K562 (cell line): ENCODE results near the gene NEURL1. TPM values are rescaled to one million over a fixed set of nuclear protein-coding genes. Genes with fewer than 3 reads are reported as not detected.

Source experiments
- ATAC-seq: fragments of 200-7000 bp; cut with Tn5 transposase; 3 replicates; pipeline ENCODE4 v1.9.1; 2020; ENCODE audit warnings: moderate library complexity
- BruUV-seq: library from RNA; stranded (reverse); fragments of 400-500 nt; replicated peaks from 2 replicates; lab custom pipeline; 2021; lab: Mats Ljungman, UMichigan
- CTCF ChIA-PET: fragments of 300-600 bp; formaldehyde crosslinking; extraction: SDS; loops from one replicate; lab custom pipeline; 2021; ENCODE audit warnings: low intra/inter-chr PET ratio; lab: Yijun Ruan, JAX
- POLR2A ChIA-PET: fragments of 300-600, 350-650 bp; sonication (Branson Sonifier 250); formaldehyde crosslinking; extraction: SDS; loops from one replicate; lab custom pipeline; 2021; ENCODE audit warnings: antibody characterized with exemption, inconsistent platforms; lab: Yijun Ruan, JAX
- DNase-seq, 4 experiments: peaks; one replicate each; pipeline versions ENCODE4 v3.0.0 to v3.0.0-alpha.2; 2011 to 2018; ENCODE audit warnings: low spot score in 3 of 4, mixed read lengths in 3 of 4; ENCODE audit errors: extremely low read depth in 1 of 4
- FAIRE-seq: peaks from 2 replicates; lab custom pipeline; 2011; peaks lifted over from hg19 to GRCh38; lab: Jason Lieb, UNC
- H2AFZ ChIP-seq: 2 replicates; pipeline ENCODE4 v1.6.0; 2011; ENCODE audit warnings: low read depth, low read length, control low read depth, inconsistent platforms
- H3K27ac ChIP-seq: fragments of 200-600 bp; 3 replicates; pipeline ENCODE4 v1.8.0; 2011; ENCODE audit warnings: low read depth, mild to moderate bottlenecking, control low read depth, inconsistent platforms, low read length, moderate library complexity, mixed read lengths; ENCODE audit errors: extremely low read depth
- H3K27me3 ChIP-seq, 2 experiments: fragments of 300-600 bp in 1 of 2; 2 replicates in 1 of 2; 3 replicates in 1 of 2; pipeline versions ENCODE4 v1.6.0 to v1.8.0; 2011; ENCODE audit warnings: inconsistent platforms in 2 of 2, low read length in 2 of 2, mild to moderate bottlenecking in 1 of 2, mixed read lengths in 1 of 2, moderate library complexity in 1 of 2; ENCODE audit not compliant: control insufficient read depth in 2 of 2, insufficient read depth in 2 of 2
- H3K36me3 ChIP-seq: fragments of 300-600 bp; 3 replicates; pipeline ENCODE4 v1.8.0; 2011; ENCODE audit warnings: mild to moderate bottlenecking, low read length, inconsistent platforms; ENCODE audit not compliant: control insufficient read depth, insufficient read depth
- H3K4me1 ChIP-seq, 2 experiments: fragments of 200-600 bp in 1 of 2; replicated peaks in 1 of 2; 2 replicates in 1 of 2; 3 replicates in 1 of 2; pipeline versions ENCODE4 v1.5.1 to v1.8.0; 2011; ENCODE audit warnings: inconsistent platforms in 2 of 2, low read length in 2 of 2, mild to moderate bottlenecking in 1 of 2, mixed read lengths in 1 of 2, moderate library complexity in 1 of 2; ENCODE audit not compliant: control insufficient read depth in 2 of 2, insufficient read depth in 2 of 2
- H3K4me2 ChIP-seq: 2 replicates; pipeline ENCODE4 v1.6.1; 2011; ENCODE audit warnings: low read length, control low read depth, inconsistent platforms, mixed read lengths; ENCODE audit not compliant: insufficient read depth
- H3K4me3 ChIP-seq: fragments of 200-600 bp; sonication (generic), shearing (Covaris generic); 2 replicates; pipeline ENCODE4 v1.5.1; 2016; ENCODE audit warnings: control low read depth, inconsistent platforms
- H3K79me2 ChIP-seq: fragments of 200-600 bp; 3 replicates; pipeline ENCODE4 v1.8.0; 2011; ENCODE audit warnings: low read length, inconsistent platforms; ENCODE audit not compliant: control insufficient read depth, insufficient read depth
- H3K9ac ChIP-seq, 2 experiments: 2 replicates each; pipeline versions ENCODE4 v1.6.0 to v1.6.1; 2011; ENCODE audit warnings: low read depth in 2 of 2, low read length in 2 of 2, control low read depth in 1 of 2, inconsistent platforms in 1 of 2, mild to moderate bottlenecking in 1 of 2, mixed read lengths in 1 of 2; ENCODE audit not compliant: insufficient read depth in 1 of 2
- H3K9me1 ChIP-seq: one replicate; pipeline ENCODE4 v1.6.0; 2011; ENCODE audit warnings: inconsistent platforms, mild to moderate bottlenecking, low read length, moderate library complexity; ENCODE audit not compliant: control insufficient read depth, insufficient read depth
- H3K9me3 ChIP-seq: replicated peaks from 2 replicates; pipeline ENCODE4 v1.5.1; 2011; ENCODE audit warnings: low read depth, low read length, inconsistent platforms; ENCODE audit not compliant: control insufficient read depth, insufficient read depth
- H4K20me1 ChIP-seq: replicated peaks from 2 replicates; pipeline ENCODE4 v1.6.1; 2011; ENCODE audit warnings: low read length, inconsistent platforms, mixed read lengths; ENCODE audit not compliant: control insufficient read depth, insufficient read depth
- EWSR1 ChIP-seq: fragments of 450-650 bp; IDR thresholded peaks from 2 replicates; pipeline ENCODE4 v1.6.1; 2018; ENCODE audit warnings: borderline replicate concordance, mild to moderate bottlenecking, low read depth, moderate library complexity; ENCODE audit not compliant: partially characterized antibody
- GATAD2A ChIP-seq: fragments of 450-650 bp; IDR thresholded peaks from 2 replicates; pipeline ENCODE4 v1.6.1; 2017
- KDM1A ChIP-seq, 2 experiments: fragments of 450-650 bp; IDR thresholded peaks; 2 replicates each; pipeline ENCODE4 v1.6.1; 2016; ENCODE audit warnings: mild to moderate bottlenecking in 2 of 2
- L3MBTL2 ChIP-seq: fragments of 450-650 bp; IDR thresholded peaks from 2 replicates; pipeline ENCODE4 v1.6.1; 2016; ENCODE audit warnings: mild to moderate bottlenecking, moderate library complexity
- PTBP1 ChIP-seq: fragments of 200-400 bp; formaldehyde crosslinking; IDR thresholded peaks from 2 replicates; pipeline ENCODE4 v1.6.1; 2017; ENCODE audit warnings: low read depth, low read length
- STAG1 ChIP-seq: sonication (generic); formaldehyde crosslinking; IDR thresholded peaks from 2 replicates; pipeline ENCODE4 v1.5.0; 2020; ENCODE audit warnings: missing genetic modification reagents, borderline replicate concordance
- TCF7L2 ChIP-seq: fragments of 150-350 bp; IDR thresholded peaks from 2 replicates; pipeline ENCODE4 v1.6.1; 2016; ENCODE audit warnings: low read depth, mild to moderate bottlenecking, low read length, moderate library complexity
- WGBS: fragments of 100-300 bp; shearing (Covaris generic); methylation state at CpG from one replicate; pipeline ENCODE4 v1.1.6; 2016; ENCODE audit warnings: low coverage, mixed read lengths; ENCODE audit not compliant: insufficient coverage; ENCODE audit errors: missing lambda C conversion rate; 5-methylcytosine and 5-hydroxymethylcytosine counted together
- in situ Hi-C: fragments of 300-500 bp; cut with MboI; formaldehyde crosslinking; loops from 4 replicates; pipeline ENCODE4 v1.15.0; 2018; ENCODE audit warnings: inconsistent platforms, mixed read lengths
- intact Hi-C: fragments of 100-400 bp; cut with micrococcal nuclease; formaldehyde crosslinking; loops from 2 replicates; pipeline ENCODE4 v1.14.2; 2022
- polyA plus RNA-seq, 8 experiments: library from polyadenylated mRNA; depleted of rRNA in 4 of 8; stranded (reverse) in 5 of 8; unstranded in 3 of 8; fragments of >200 nt; fragmentation: Nextera tagmentation in 2 of 8; fragmentation: Illumina TruSeq in 1 of 8; extraction: Ambion mirVana in 2 of 8; extraction: Trizol in 1 of 8; gene quantifications; 2 replicates each; pipeline versions ENCODE4 v1.2.1 to v1.2.3, GENCODE V29; 2011 to 2014; ENCODE audit warnings: inconsistent platforms in 1 of 8, missing spikeins in 1 of 8
- total RNA-seq, 7 experiments: library from RNA; depleted of rRNA in 6 of 7; stranded (reverse); fragments of >200 nt in 6 of 7; fragmentation: Illumina TruSeq in 2 of 7; extraction: Trizol in 2 of 7; gene quantifications; 2 replicates each; pipeline versions ENCODE4 v1.2.1 to v1.2.3, GENCODE V29; 2011 to 2021; ENCODE audit warnings: low replicate concordance in 1 of 7
- TF ChIP-seq, protein P1 (sequence below): sonication (generic); formaldehyde crosslinking; IDR thresholded peaks from 2 replicates; pipeline ENCODE4 v1.9.0; 2022; ENCODE audit warnings: mild to moderate bottlenecking, missing genetic modification reagents
- TF ChIP-seq, protein P2 (sequence below): fragments of 150-350 bp; conservative IDR thresholded peaks from 2 replicates; pipeline ENCODE4 v1.6.1; 2014; ENCODE audit warnings: low read length
- TF ChIP-seq, protein P3 (sequence below): IDR thresholded peaks from 3 replicates; pipeline ENCODE4 v1.6.1; 2011; ENCODE audit warnings: borderline replicate concordance, mild to moderate bottlenecking, moderate library complexity; ENCODE audit not compliant: insufficient read length; ENCODE audit errors: extremely low read depth

NEURL1 gene
- total and polyA plus RNA-seq, 9 of the 15 experiments (the other 6 are each of a cell fraction or from before 2014, with no cell fraction given), result 0.01 to 0.45 (median 0.16) TPM; not detected in 5

DNA sequence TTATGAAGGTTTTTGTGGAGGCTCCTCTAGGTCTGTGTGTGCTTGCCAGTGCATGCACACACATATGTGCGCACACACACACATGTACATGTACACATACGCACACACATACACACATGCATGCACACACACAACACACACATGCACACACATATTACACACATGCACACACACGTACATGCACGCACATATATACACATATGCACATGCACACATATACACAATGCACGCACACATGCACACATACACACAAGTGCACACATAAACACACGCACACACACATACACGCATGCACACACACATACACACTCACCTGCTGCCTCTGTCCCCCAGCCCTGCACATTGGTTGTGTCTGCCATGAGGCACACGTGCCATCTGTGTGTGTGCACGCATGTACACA is 66.3 kb downstream of the NEURL1 start:
- peaks cover 5 to 49% of the 10 kb centered on the region in 2 experiments; a peak in 3 of 5 replicates for H3K27me3 ChIP-seq
- TF ChIP-seq, protein P1, sequence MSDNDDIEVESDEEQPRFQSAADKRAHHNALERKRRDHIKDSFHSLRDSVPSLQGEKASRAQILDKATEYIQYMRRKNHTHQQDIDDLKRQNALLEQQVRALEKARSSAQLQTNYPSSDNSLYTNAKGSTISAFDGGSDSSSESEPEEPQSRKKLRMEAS (CRISPR knock-in tag), result 0 out of 2 replicates have a peak, but pooled peaks have one; percentile 11
- TF ChIP-seq KDM1A (IDR thresholded peaks at IDR 0.05) (peak in 1 of 2 experiments; percentile 84; a peak in 2 of 4 replicates), L3MBTL2 (no peak), TCF7L2 (no peak)
- TF ChIP-seq, all 486 proteins: peak for 2
- Histone ChIP-seq H3K27ac (no peak overlapping the region), H3K79me2 (no peaks in the 10 kb centered on the region), H3K4me1 (peaks cover 0 to 15% of the 10 kb centered on the region in 2 experiments; a peak in 3 of 5 replicates), H3K36me3 (no peaks in the 10 kb centered on the region), H3K4me2 (no peak overlapping the region), H3K9ac (no peak overlapping the region), H3K9me1 (no peaks in the 10 kb centered on the region), H3K9me3 (no peaks in the 10 kb centered on the region), H3K4me3 (no peak overlapping the region), H4K20me1 (peaks cover under 1% of the 10 kb centered on the region; the same call in 1 of the 2 replicates), H2AFZ (no peak overlapping the region)
- FAIRE-seq, result no peak
- intact Hi-C loops, result loop anchor here (10.0 kb wide), 1 partner anchor 145 kb away; no protein-coding TSS in a partner anchor
- WGBS, result 0% methylated on average over 9 of the region's 9 CpGs
- in situ Hi-C loops, result no loop called here
- DNase-seq, result no peak
- no TSS peak for BruUV-seq
- ChIA-PET CTCF (no interaction called here), POLR2A (interaction anchor here (0.5 kb wide), 1 partner anchor 242 kb away, joined by 3 read pairs; no protein-coding TSS in a partner anchor)
- ATAC-seq, result no peak

GRCh38 chr10:103560886-103561285 is 67.4 kb downstream of the NEURL1 start:
- no peak overlapping the region for H2AFZ ChIP-seq
- H3K9me3 ChIP-seq, result no peaks in the 10 kb centered on the region
- WGBS, result 0% methylated on average over 3 of the region's 7 CpGs
- H3K9ac ChIP-seq, result no peak overlapping the region
- no peak for DNase-seq
- H3K4me3 ChIP-seq, result no peak overlapping the region
- intact Hi-C loops, result loop anchor here (10.0 kb wide), 1 partner anchor 146 kb away; no protein-coding TSS in a partner anchor
- no peaks in the 10 kb centered on the region for H3K36me3 ChIP-seq
- H3K27ac ChIP-seq, result no peak overlapping the region
- H4K20me1 ChIP-seq, result no peaks in the 10 kb centered on the region
- H3K4me2 ChIP-seq, result no peak overlapping the region
- ChIA-PET POLR2A (no interaction called here), CTCF (no interaction called here)
- no peaks in the 10 kb centered on the region for H3K79me2 ChIP-seq
- ATAC-seq, result no peak
- in situ Hi-C loops, result no loop called here
- no peaks in the 10 kb centered on the region for H3K9me1 ChIP-seq
- BruUV-seq, result no TSS peak
- FAIRE-seq, result no peak
- H3K27me3 ChIP-seq, result peaks cover 2 to 44% of the 10 kb centered on the region in 2 experiments; a peak in 3 of 5 replicates
- peaks cover 0 to 11% of the 10 kb centered on the region in 2 experiments; a peak in 1 of 5 replicates for H3K4me1 ChIP-seq
- TF ChIP-seq GATAD2A, result no peak
- TF ChIP-seq, protein P2, sequence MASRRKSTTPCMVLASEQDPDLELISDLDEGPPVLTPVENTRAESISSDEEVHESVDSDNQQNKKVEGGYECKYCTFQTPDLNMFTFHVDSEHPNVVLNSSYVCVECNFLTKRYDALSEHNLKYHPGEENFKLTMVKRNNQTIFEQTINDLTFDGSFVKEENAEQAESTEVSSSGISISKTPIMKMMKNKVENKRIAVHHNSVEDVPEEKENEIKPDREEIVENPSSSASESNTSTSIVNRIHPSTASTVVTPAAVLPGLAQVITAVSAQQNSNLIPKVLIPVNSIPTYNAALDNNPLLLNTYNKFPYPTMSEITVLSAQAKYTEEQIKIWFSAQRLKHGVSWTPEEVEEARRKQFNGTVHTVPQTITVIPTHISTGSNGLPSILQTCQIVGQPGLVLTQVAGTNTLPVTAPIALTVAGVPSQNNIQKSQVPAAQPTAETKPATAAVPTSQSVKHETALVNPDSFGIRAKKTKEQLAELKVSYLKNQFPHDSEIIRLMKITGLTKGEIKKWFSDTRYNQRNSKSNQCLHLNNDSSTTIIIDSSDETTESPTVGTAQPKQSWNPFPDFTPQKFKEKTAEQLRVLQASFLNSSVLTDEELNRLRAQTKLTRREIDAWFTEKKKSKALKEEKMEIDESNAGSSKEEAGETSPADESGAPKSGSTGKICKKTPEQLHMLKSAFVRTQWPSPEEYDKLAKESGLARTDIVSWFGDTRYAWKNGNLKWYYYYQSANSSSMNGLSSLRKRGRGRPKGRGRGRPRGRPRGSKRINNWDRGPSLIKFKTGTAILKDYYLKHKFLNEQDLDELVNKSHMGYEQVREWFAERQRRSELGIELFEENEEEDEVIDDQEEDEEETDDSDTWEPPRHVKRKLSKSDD, result no peak
- TF ChIP-seq, protein P3, sequence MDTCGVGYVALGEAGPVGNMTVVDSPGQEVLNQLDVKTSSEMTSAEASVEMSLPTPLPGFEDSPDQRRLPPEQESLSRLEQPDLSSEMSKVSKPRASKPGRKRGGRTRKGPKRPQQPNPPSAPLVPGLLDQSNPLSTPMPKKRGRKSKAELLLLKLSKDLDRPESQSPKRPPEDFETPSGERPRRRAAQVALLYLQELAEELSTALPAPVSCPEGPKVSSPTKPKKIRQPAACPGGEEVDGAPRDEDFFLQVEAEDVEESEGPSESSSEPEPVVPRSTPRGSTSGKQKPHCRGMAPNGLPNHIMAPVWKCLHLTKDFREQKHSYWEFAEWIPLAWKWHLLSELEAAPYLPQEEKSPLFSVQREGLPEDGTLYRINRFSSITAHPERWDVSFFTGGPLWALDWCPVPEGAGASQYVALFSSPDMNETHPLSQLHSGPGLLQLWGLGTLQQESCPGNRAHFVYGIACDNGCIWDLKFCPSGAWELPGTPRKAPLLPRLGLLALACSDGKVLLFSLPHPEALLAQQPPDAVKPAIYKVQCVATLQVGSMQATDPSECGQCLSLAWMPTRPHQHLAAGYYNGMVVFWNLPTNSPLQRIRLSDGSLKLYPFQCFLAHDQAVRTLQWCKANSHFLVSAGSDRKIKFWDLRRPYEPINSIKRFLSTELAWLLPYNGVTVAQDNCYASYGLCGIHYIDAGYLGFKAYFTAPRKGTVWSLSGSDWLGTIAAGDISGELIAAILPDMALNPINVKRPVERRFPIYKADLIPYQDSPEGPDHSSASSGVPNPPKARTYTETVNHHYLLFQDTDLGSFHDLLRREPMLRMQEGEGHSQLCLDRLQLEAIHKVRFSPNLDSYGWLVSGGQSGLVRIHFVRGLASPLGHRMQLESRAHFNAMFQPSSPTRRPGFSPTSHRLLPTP, result no peak
- TF ChIP-seq PTBP1, result no peak
- TF ChIP-seq STAG1 (CRISPR knock-in tag), result no peak
- no peak for TF ChIP-seq EWSR1
